Measurements from ENCODE around the gene DLG5. TPM values are rescaled to one million over a fixed set of nuclear protein-coding genes. Genes with fewer than 3 reads are reported as not detected.

The DLG5 gene
- total and polyA plus RNA-seq, 9 of the 15 experiments (the other 6 are each of a cell fraction or from before 2014, with no cell fraction given): 1.4 to 26.8 (median 11.2) TPM

- TF ChIP-seq NR2C1 (IDR thresholded peaks at IDR 0.05) (no peak), NR2C1 (tag; IDR thresholded peaks at IDR 0.05) (no peak), ILK (tag; IDR thresholded peaks at IDR 0.05; ENCODE audit: borderline replicate concordance, low read depth) (no peak), PCBP2 (IDR thresholded peaks at IDR 0.05; ENCODE audit: low read depth, low read length, poor library complexity, severe bottlenecking) (no peak), CEBPB (tag; IDR thresholded peaks at IDR 0.05) (peak; percentile 77), ATF4 (CRISPR knock-in tag; IDR thresholded peaks at IDR 0.05) (peak; percentile 70), TRIM24 (IDR thresholded peaks at IDR 0.05) (peak; percentile 76 to 89; a peak in 3 of 4 replicates), ZNF232 (CRISPR knock-in tag; IDR thresholded peaks at IDR 0.05) (no peak), ZNF134 (CRISPR knock-in tag; conservative IDR thresholded peaks at IDR 0.05) (no peak), MEIS2 (IDR thresholded peaks at IDR 0.05; ENCODE audit: partially characterized antibody) (peak; percentile 8), TRIM25 (IDR thresholded peaks at IDR 0.05; ENCODE audit: borderline replicate concordance) (no peak), SRSF7 (optimal IDR thresholded peaks at IDR 0.05; ENCODE audit: low read depth, low read length) (no peak), ZNF263 (CRISPR knock-in tag; IDR thresholded peaks at IDR 0.05; ENCODE audit: borderline replicate concordance) (no peak), ZNF778 (CRISPR knock-in tag; IDR thresholded peaks at IDR 0.05) (no peak), RCOR1 (IDR thresholded peaks at IDR 0.05; ENCODE audit: borderline replicate concordance in 1 of 2, low read depth in 2 of 2, low read length in 2 of 2) (peak in 1 of 2 experiments; percentile 50; a peak in 1 of 4 replicates), ZKSCAN1 (IDR thresholded peaks at IDR 0.05; ENCODE audit: low read depth, low read length) (no peak), EGR1 (conservative IDR thresholded peaks at IDR 0.05) (peak; percentile 47), ZNF280B (CRISPR knock-in tag; IDR thresholded peaks at IDR 0.05) (no peak), ATF7 (IDR thresholded peaks at IDR 0.05) (peak; percentile 69; the same call in 1 of the 2 replicates), KAT7 (CRISPR knock-in tag; IDR thresholded peaks at IDR 0.05; ENCODE audit: borderline replicate concordance) (no peak)
- TF ChIP-seq, protein P1, sequence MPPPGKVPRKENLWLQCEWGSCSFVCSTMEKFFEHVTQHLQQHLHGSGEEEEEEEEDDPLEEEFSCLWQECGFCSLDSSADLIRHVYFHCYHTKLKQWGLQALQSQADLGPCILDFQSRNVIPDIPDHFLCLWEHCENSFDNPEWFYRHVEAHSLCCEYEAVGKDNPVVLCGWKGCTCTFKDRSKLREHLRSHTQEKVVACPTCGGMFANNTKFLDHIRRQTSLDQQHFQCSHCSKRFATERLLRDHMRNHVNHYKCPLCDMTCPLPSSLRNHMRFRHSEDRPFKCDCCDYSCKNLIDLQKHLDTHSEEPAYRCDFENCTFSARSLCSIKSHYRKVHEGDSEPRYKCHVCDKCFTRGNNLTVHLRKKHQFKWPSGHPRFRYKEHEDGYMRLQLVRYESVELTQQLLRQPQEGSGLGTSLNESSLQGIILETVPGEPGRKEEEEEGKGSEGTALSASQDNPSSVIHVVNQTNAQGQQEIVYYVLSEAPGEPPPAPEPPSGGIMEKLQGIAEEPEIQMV (tag; conservative IDR thresholded peaks at IDR 0.05; ENCODE audit: low read depth): no peak
- TF ChIP-seq, protein P2, sequence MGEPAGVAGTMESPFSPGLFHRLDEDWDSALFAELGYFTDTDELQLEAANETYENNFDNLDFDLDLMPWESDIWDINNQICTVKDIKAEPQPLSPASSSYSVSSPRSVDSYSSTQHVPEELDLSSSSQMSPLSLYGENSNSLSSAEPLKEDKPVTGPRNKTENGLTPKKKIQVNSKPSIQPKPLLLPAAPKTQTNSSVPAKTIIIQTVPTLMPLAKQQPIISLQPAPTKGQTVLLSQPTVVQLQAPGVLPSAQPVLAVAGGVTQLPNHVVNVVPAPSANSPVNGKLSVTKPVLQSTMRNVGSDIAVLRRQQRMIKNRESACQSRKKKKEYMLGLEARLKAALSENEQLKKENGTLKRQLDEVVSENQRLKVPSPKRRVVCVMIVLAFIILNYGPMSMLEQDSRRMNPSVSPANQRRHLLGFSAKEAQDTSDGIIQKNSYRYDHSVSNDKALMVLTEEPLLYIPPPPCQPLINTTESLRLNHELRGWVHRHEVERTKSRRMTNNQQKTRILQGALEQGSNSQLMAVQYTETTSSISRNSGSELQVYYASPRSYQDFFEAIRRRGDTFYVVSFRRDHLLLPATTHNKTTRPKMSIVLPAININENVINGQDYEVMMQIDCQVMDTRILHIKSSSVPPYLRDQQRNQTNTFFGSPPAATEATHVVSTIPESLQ (CRISPR knock-in tag; IDR thresholded peaks at IDR 0.05): no peak
These were observed 38.7 kb upstream of the DLG5 start (continued) for GRCh38 chr10:77965294-77965693.
